HG02678 (cell line): ENCODE results near the gene MAP7D3.
"Not testable (repeated sequence)": the region's sequence is repeated elsewhere in the genome, so short reads cannot be mapped to it uniquely, and the experiment has no call there.

Experiments used
- ATAC-seq: cut with Tn5 transposase; IDR thresholded peaks from one replicate; pipeline ENCODE4 v1.9.1; 2021; ENCODE audit warnings: mild to moderate bottlenecking, moderate library complexity; ENCODE audit not compliant: unreplicated experiment

The MAP7D3 gene

GRCh38 chrX:136189222-136189621 is 62.0 kb downstream of the MAP7D3 start:
- no peak for ATAC-seq

DNA sequence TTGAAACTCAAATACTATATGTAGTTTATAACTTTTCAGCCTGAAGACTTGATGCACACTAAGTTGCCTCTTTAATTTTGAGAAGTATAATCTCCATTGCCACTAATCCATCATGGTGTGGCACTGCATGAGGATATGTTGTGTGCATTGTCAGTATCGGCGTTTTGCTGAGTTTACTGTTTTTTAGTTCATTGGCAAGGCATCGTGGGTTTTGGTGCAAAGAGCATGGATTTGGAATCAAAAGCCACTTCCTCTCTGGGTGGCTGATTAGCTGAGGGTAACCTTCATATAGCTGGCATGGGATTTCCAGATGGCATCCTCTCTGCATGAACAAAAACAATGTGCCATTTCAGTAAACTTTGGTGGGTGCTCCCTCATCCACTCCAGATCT is 65.2 kb downstream of the MAP7D3 start:
- no peak for ATAC-seq

DNA sequence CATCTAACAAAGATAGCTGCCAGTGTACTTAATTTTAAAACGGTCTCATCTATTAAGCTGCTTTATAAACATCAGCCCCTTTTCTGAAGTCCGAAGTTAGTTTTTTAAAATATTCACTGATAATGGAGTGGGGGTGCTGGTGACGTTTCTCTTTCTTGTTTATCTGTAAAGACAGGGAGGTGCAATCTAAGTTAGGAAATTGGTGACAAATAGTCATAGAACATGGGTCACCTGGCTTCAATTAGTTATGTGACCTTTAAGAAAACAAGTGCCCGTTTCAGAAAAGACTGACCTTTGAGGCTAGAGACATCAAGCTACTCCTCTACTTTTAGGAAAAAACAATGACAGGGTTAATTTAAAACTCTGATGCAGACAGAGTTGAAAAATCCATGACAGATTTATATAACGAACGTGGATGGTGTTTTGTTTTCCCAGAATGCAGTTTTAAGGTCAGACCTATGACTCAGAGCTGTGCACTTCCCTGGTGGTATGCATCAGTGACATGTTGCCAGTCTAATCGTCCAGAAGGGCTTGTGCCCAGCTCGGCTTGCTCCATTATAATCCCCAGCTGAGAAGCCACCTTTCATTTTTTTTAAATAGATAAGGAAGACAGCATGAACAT is 65.7 kb downstream of the MAP7D3 start:
- no peak for ATAC-seq

GRCh38 chrX:136183917-136184316 is 67.3 kb downstream of the MAP7D3 start:
- ATAC-seq = no peak

GRCh38 chrX:136183172-136183571 is 68.0 kb downstream of the MAP7D3 start:
- ATAC-seq = no peak

- ATAC-seq = no peak
These were observed 68.8 kb downstream of the MAP7D3 start for GRCh38 chrX:136182414-136182813.

- ATAC-seq = no peak
These were observed 72.1 kb downstream of the MAP7D3 start for GRCh38 chrX:136179133-136179532.

- no peak for ATAC-seq
These were observed 74.8 kb downstream of the MAP7D3 start for GRCh38 chrX:136176399-136176825.

GRCh38 chrX:136171420-136171819 is 79.8 kb downstream of the MAP7D3 start:
- no peak for ATAC-seq

GRCh38 chrX:136170139-136170800 is 80.9 kb downstream of the MAP7D3 start:
- no peak for ATAC-seq

DNA sequence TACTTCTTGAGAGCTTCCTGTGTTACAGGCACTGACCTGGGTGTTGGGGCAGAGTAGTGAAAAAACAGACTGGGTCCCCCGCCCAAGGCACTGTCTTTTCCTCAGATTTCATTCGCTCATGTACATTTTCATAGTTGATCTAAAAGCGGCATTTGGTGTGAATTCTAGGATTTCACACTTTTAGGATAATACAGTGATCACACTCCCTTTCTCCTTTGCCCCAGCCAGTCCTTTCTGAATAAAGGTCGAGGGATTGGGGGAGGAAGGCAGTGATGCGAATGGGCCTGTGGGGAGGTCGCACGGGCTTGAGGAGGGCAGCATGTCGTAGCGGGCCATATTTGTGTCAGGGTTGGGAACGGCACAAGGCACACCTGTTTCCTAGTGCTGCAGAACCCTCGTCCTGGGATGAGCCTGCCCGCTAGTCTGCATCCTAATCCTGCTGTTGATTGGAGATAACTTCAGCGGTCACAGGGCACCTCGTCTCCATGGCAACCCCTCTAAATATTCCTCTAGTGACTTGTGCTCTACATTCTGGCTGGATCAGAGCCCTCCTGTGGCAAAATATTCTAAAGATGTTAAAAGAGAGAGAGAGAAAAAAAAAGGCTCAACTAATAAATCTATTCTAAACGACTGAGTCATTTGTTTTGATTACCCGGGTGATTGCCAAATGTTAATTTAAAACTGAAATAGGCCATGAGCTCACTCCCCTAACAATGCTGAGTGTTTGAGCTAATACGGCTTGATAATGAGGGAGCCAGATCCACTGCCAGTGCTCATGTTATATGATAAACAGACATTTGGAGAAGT is 82.1 kb downstream of the MAP7D3 start:
- no peak for ATAC-seq

- ATAC-seq = not testable (repeated sequence)
These were observed 83.2 kb downstream of the MAP7D3 start for GRCh38 chrX:136167989-136168388.

DNA sequence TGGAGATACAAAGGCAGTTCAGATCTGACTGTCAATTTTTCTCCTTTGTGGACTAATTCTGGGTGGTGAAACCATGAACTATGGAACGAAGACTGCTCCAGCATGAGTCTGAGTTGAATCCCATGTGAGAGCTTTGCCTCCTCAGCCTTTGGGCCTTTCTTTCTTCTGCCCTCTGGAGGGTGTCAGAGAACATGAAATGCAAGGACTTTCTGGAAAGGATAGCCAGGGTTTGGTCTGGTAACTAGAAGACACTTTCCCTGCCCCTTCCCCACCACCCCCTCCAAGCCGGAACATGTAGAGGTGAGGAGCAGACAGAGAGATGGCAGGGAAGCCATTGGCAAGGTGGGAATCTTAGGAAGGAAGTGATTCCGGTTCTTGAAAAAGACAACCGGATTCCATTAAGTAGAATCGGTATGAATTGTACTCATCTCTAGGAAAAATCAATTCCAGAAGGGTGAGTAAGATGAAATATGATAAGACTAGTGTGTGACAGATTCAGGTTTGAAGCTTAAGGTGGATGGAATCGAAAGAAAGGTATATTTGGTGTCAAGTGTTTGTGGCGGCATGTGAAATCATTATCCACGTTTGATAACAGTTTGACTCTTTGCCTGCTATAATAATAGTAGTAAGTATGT is 84.9 kb downstream of the MAP7D3 start:
- no peak for ATAC-seq

DNA sequence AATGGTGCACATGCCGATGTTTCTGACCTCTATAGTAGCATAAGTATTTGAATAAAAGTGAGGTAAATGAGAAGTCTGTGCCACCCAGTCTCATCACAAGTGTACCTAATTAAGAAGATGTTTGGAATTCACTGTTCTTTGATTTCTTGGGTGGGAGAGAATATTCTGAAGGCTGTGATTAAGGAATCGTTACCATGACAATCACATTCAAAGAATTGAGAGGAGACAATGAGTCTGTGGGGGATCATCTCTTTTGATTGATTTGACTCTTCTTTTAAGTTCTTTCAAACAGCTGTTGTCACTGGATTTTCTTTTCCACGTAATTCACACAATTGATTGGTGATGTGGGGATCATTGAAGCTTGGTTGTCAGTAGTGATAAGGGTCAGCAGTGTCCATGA is 85.8 kb downstream of the MAP7D3 start:
- no peak for ATAC-seq

DNA sequence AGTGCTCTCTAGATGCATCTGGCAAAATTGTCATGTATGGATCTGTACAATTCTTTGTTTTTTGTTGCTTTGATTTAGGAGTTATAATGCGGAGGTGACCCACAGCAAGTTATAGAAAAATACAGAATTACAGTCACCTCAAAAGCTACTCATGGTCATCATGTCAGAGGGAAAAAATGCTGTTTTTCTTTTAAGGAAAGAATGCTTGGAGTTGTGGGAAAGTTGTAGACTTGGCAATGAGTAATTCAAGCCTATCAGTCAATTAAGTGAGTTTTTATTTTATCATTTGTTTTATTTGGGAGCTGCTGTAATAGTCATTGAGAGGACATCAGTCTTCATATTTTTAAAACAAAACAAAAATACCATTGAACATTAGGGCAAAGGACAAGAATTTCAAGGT is 87.5 kb downstream of the MAP7D3 start:
- ATAC-seq = no peak
